Spleen (tissue), 7 donors: ENCODE data around the gene TLK2.

Source experiments
- CTCF ChIP-seq, 11 experiments: fragments of 200-600 bp in 7 of 11; fragments of 450-650 bp in 4 of 11; sonication (generic) in 4 of 11; IDR thresholded peaks in 8 of 11; conservative IDR thresholded peaks in 3 of 11; 1 replicate in 7 of 11; 2 replicates in 4 of 11; pipeline versions ENCODE4 v1.4.0 to v1.8.0; 2016 to 2021; ENCODE audit warnings: antibody characterized with exemption in 11 of 11, inconsistent platforms in 4 of 11, mild to moderate bottlenecking in 1 of 11
- POLR2A ChIP-seq, 3 donors: fragments of 450-650 bp; IDR thresholded peaks; one replicate each; pipeline ENCODE4 v1.5.1; 2017; ENCODE audit warnings: antibody characterized with exemption in 3 of 3, mild to moderate bottlenecking in 1 of 3
- POLR2AphosphoS5 ChIP-seq, 3 donors: sonication (generic); formaldehyde crosslinking; IDR thresholded peaks; one replicate each; pipeline ENCODE4 v1.5.1; 2017; ENCODE audit warnings: antibody characterized with exemption in 3 of 3
- donor health status: DM: no; HTN: no; CAD: no; lungs with moderate emphysema.
- donor health status: DM: no; HTN: no; CAD: no.
- donor health status: DM: no; HTN: no; CAD: no.

GRCh38 chr17:62596662-62597061, 118.0 kb downstream of the TLK2 start:
- TF ChIP-seq POLR2AphosphoS5 (IDR thresholded peaks at IDR 0.05) (no peak), CTCF (IDR thresholded peaks at IDR 0.05 in 8 of 11, conservative IDR thresholded peaks at IDR 0.05 in 3 of 11) (no peak), POLR2A (IDR thresholded peaks at IDR 0.05) (no peak)
